ENCODE measurements around the gene PTPRG.

The PTPRG gene

DNA sequence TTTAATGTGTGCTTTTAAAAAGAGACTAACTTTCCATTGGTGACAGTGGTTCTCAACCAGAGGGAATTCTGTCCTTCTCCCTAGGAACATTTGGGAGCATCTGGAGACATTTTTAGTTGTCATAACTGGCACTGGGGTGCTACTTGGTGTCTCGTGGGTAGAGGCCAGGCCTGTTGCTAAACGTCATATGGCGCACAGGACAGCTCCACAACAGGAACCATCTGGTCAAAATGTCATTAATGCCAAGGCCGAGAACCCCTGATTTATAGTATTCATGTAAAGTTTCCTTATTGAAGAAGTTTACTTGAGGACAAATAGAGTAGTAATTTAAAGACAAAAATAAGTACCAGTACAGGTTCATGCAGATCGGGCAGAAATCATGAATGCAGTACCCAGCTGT, 647.7 kb downstream of the PTPRG start:
- no peak overlapping the region for H2AK5ac ChIP-seq (ENCODE audit: low read length)
- H3K36me3 ChIP-seq (ENCODE audit: control insufficient read depth in 1 of 2, insufficient read depth in 2 of 2, low read length in 2 of 2): no peaks in the 10 kb centered on the region
- H3K4me2 ChIP-seq (ENCODE audit: low read length): no peak overlapping the region
- DNase-seq: no peak
- H3K9ac ChIP-seq (ENCODE audit: low read length): no peak overlapping the region
- no peak overlapping the region for H3K23ac ChIP-seq (ENCODE audit: low read length)
- H3K27ac ChIP-seq (ENCODE audit: low read depth, low read length): no peak overlapping the region
- no CpG with 5 or more reads among the region's 5 CpGs for WGBS (ENCODE audit: extremely low coverage, insufficient coverage, insufficient read length)
- H3K4ac ChIP-seq (ENCODE audit: low read depth, low read length): no peak overlapping the region
- H2BK12ac ChIP-seq (ENCODE audit: low read length): no peak overlapping the region
- H3K79me2 ChIP-seq (ENCODE audit: control insufficient read depth, insufficient read depth, low read length, poor library complexity): no peaks in the 10 kb centered on the region
- H3K4me3 ChIP-seq (ENCODE audit: low read depth, low read length): no peak overlapping the region
- H4K12ac ChIP-seq (ENCODE audit: low read depth, low read length): no peak overlapping the region
- no peaks in the 10 kb centered on the region for H3K9me3 ChIP-seq (ENCODE audit: insufficient read depth, low read depth, low read length)
- H3K14ac ChIP-seq (ENCODE audit: low read length): no peak overlapping the region
- no peaks in the 10 kb centered on the region for H3K4me1 ChIP-seq (ENCODE audit: control insufficient read depth in 1 of 2, insufficient read depth in 2 of 2, low read length in 2 of 2)
- H3K79me1 ChIP-seq (ENCODE audit: low read length): no peaks in the 10 kb centered on the region
- no peak overlapping the region for H2AFZ ChIP-seq (ENCODE audit: insufficient read depth, low read length, poor library complexity)
- no peak overlapping the region for H2BK120ac ChIP-seq (ENCODE audit: insufficient read depth, low read length, poor library complexity)
- no peaks in the 10 kb centered on the region for H3K27me3 ChIP-seq (ENCODE audit: insufficient read depth, low read length)
- no peak overlapping the region for H4K8ac ChIP-seq (ENCODE audit: low read depth, low read length)
- H2BK5ac ChIP-seq (ENCODE audit: low read depth, low read length, poor library complexity): no peak overlapping the region
- H4K91ac ChIP-seq (ENCODE audit: low read depth, low read length): no peak overlapping the region
- no peak overlapping the region for H3K18ac ChIP-seq (ENCODE audit: low read length)

DNA sequence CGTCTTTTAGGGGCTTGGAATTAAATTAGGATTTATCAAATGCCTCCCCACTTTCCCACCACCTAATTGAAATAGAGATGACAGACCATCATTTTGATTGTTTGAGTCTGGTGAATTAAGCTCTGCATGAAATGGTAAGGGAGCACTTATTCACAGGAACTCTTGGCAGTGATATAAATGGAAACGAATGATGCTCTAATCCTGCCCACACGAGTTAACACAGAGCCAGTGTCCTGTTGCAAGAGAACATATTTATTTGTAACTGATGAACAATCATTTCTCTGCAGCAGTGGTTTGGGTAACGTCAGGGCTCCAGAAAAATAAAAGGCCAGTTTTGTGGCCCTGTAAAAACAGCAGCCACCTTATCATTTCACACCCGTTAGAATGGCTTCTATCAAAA, 648.6 kb downstream of the PTPRG start:
- no peak for DNase-seq
- Histone ChIP-seq H3K27ac (ENCODE audit: low read depth, low read length) (no peak overlapping the region), H3K79me1 (ENCODE audit: low read length) (no peaks in the 10 kb centered on the region), H3K4ac (ENCODE audit: low read depth, low read length) (no peak overlapping the region), H2BK120ac (ENCODE audit: insufficient read depth, low read length, poor library complexity) (no peak overlapping the region), H2AFZ (ENCODE audit: insufficient read depth, low read length, poor library complexity) (no peak overlapping the region), H3K9ac (ENCODE audit: low read length) (no peak overlapping the region), H4K91ac (ENCODE audit: low read depth, low read length) (no peak overlapping the region), H2BK5ac (ENCODE audit: low read depth, low read length, poor library complexity) (no peak overlapping the region), H2AK5ac (ENCODE audit: low read length) (no peak overlapping the region), H3K4me2 (ENCODE audit: low read length) (no peak overlapping the region), H3K4me1 (ENCODE audit: control insufficient read depth in 1 of 2, insufficient read depth in 2 of 2, low read length in 2 of 2) (no peaks in the 10 kb centered on the region), H3K14ac (ENCODE audit: low read length) (no peak overlapping the region), H3K27me3 (ENCODE audit: insufficient read depth, low read length) (no peaks in the 10 kb centered on the region), H3K79me2 (ENCODE audit: control insufficient read depth, insufficient read depth, low read length, poor library complexity) (no peaks in the 10 kb centered on the region), H4K12ac (ENCODE audit: low read depth, low read length) (no peak overlapping the region), H3K4me3 (ENCODE audit: low read depth, low read length) (no peak overlapping the region), H4K8ac (ENCODE audit: low read depth, low read length) (no peak overlapping the region), H3K23ac (ENCODE audit: low read length) (no peak overlapping the region), H3K36me3 (ENCODE audit: control insufficient read depth in 1 of 2, insufficient read depth in 2 of 2, low read length in 2 of 2) (no peaks in the 10 kb centered on the region), H3K9me3 (ENCODE audit: insufficient read depth, low read depth, low read length) (no peaks in the 10 kb centered on the region), H2BK12ac (ENCODE audit: low read length) (no peak overlapping the region), H3K18ac (ENCODE audit: low read length) (no peak overlapping the region)
- no CpG with 5 or more reads among the region's 5 CpGs for WGBS (ENCODE audit: extremely low coverage, insufficient coverage, insufficient read length)

DNA sequence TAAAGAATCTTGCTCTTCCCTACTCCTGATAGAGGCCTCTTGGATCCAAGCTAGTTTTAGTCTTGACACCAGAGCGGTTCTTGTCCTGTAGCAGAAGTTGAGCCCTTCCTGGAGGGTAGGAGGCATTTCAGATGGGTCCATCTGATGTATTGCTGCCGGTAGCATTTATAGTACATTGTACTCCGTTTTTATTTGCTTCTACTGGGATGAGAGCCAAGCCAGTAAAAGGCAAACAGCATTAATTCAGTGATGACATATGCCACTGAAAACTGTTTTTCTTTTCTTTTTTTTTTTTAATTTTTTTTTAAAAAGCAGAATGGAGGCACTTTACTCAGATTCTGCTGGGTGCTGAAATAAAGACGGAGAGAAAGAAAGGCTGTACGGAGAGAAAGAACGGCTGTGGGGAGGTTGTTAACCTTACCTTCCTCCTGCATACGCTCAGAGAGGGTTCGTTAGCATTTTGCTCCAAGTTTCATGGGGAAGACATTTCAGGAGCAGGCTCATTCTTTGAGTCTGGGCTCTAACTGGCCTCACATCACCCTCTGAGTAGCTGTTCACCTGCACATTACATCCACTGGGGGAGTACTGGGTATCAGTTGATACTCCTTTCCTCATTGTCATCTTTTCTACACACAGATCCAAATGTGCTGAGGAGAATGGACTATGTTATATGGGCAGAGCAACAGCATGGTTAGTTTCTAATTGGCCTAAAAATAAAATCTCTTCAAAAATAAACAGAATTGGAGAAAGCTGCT, 650.5 kb downstream of the PTPRG start:
- Histone ChIP-seq H3K9me3 (ENCODE audit: insufficient read depth, low read depth, low read length) (no peaks in the 10 kb centered on the region), H2BK120ac (ENCODE audit: insufficient read depth, low read length, poor library complexity) (no peak overlapping the region), H3K4ac (ENCODE audit: low read depth, low read length) (no peak overlapping the region), H4K91ac (ENCODE audit: low read depth, low read length) (no peak overlapping the region), H3K9ac (ENCODE audit: low read length) (no peak overlapping the region), H3K79me2 (ENCODE audit: control insufficient read depth, insufficient read depth, low read length, poor library complexity) (no peaks in the 10 kb centered on the region), H4K12ac (ENCODE audit: low read depth, low read length) (no peak overlapping the region), H3K79me1 (ENCODE audit: low read length) (no peaks in the 10 kb centered on the region), H3K27ac (ENCODE audit: low read depth, low read length) (no peak overlapping the region), H3K18ac (ENCODE audit: low read length) (no peak overlapping the region), H3K23ac (ENCODE audit: low read length) (no peak overlapping the region), H2BK12ac (ENCODE audit: low read length) (no peak overlapping the region), H3K4me1 (ENCODE audit: control insufficient read depth in 1 of 2, insufficient read depth in 2 of 2, low read length in 2 of 2) (no peaks in the 10 kb centered on the region), H2AFZ (ENCODE audit: insufficient read depth, low read length, poor library complexity) (no peak overlapping the region), H3K36me3 (ENCODE audit: control insufficient read depth in 1 of 2, insufficient read depth in 2 of 2, low read length in 2 of 2) (no peaks in the 10 kb centered on the region), H2AK5ac (ENCODE audit: low read length) (no peak overlapping the region), H2BK5ac (ENCODE audit: low read depth, low read length, poor library complexity) (no peak overlapping the region), H3K14ac (ENCODE audit: low read length) (no peak overlapping the region), H3K4me2 (ENCODE audit: low read length) (no peak overlapping the region), H3K4me3 (ENCODE audit: low read depth, low read length) (no peak overlapping the region), H3K27me3 (ENCODE audit: insufficient read depth, low read length) (no peaks in the 10 kb centered on the region), H4K8ac (ENCODE audit: low read depth, low read length) (no peak overlapping the region)
- WGBS (ENCODE audit: extremely low coverage, insufficient coverage, insufficient read length): no CpG with 5 or more reads among the region's 8 CpGs
- DNase-seq: no peak

DNA sequence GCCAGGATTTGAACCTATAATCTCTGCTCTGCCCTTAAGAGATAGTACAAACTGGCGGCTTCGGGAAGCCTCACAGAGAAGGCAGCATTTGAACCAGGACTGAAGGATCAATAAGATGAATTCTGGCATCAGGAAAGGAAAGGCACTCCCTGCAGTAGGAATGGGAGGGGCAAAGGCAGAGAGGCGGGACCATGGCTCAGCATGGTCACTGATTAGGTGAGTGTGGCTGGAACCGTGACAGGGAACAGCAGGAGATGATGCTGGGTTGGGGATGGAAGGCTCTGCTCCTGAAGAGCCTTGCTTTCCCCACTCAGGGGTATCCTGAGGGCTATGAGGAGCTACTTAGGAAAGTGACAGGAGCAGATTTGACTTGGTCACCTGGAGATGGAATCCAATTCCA, 653.5 kb downstream of the PTPRG start:
- H4K91ac ChIP-seq (ENCODE audit: low read depth, low read length): no peak overlapping the region
- no peak overlapping the region for H4K8ac ChIP-seq (ENCODE audit: low read depth, low read length)
- no peak overlapping the region for H3K4me2 ChIP-seq (ENCODE audit: low read length)
- no peaks in the 10 kb centered on the region for H3K36me3 ChIP-seq (ENCODE audit: control insufficient read depth in 1 of 2, insufficient read depth in 2 of 2, low read length in 2 of 2)
- H2BK120ac ChIP-seq (ENCODE audit: insufficient read depth, low read length, poor library complexity): no peak overlapping the region
- no peak overlapping the region for H3K27ac ChIP-seq (ENCODE audit: low read depth, low read length)
- WGBS (ENCODE audit: extremely low coverage, insufficient coverage, insufficient read length): no CpG with 5 or more reads among the region's 4 CpGs
- no peak overlapping the region for H2BK5ac ChIP-seq (ENCODE audit: low read depth, low read length, poor library complexity)
- no peak overlapping the region for H3K9ac ChIP-seq (ENCODE audit: low read length)
- H3K4ac ChIP-seq (ENCODE audit: low read depth, low read length): no peak overlapping the region
- no peak overlapping the region for H2AK5ac ChIP-seq (ENCODE audit: low read length)
- no peak overlapping the region for H3K18ac ChIP-seq (ENCODE audit: low read length)
- H3K27me3 ChIP-seq (ENCODE audit: insufficient read depth, low read length): no peaks in the 10 kb centered on the region
- H2BK12ac ChIP-seq (ENCODE audit: low read length): no peak overlapping the region
- DNase-seq: no peak
- H3K4me1 ChIP-seq (ENCODE audit: control insufficient read depth in 1 of 2, insufficient read depth in 2 of 2, low read length in 2 of 2): peaks cover 0 to under 1% of the 10 kb centered on the region in 2 experiments
- H3K79me1 ChIP-seq (ENCODE audit: low read length): no peaks in the 10 kb centered on the region
- H3K23ac ChIP-seq (ENCODE audit: low read length): no peak overlapping the region
- H3K79me2 ChIP-seq (ENCODE audit: control insufficient read depth, insufficient read depth, low read length, poor library complexity): no peaks in the 10 kb centered on the region
- H4K12ac ChIP-seq (ENCODE audit: low read depth, low read length): no peak overlapping the region
- no peak overlapping the region for H3K4me3 ChIP-seq (ENCODE audit: low read depth, low read length)
- no peak overlapping the region for H2AFZ ChIP-seq (ENCODE audit: insufficient read depth, low read length, poor library complexity)
- H3K14ac ChIP-seq (ENCODE audit: low read length): no peak overlapping the region
- H3K9me3 ChIP-seq (ENCODE audit: insufficient read depth, low read depth, low read length): no peaks in the 10 kb centered on the region
